SW480 (cell line): ENCODE data around the gene PDE1C.
A peak's percentile ranks its signal among the peaks of the same experiment; 100 is the strongest.
"Not testable (repeated sequence)": the region's sequence is repeated elsewhere in the genome, so short reads cannot be mapped to it uniquely, and the experiment has no call there.

ENCODE experiments used
- DNase-seq: peaks from one replicate; pipeline ENCODE4 v3.0.0-alpha.2; 2016; ENCODE audit warnings: low spot score

The PDE1C gene

DNA sequence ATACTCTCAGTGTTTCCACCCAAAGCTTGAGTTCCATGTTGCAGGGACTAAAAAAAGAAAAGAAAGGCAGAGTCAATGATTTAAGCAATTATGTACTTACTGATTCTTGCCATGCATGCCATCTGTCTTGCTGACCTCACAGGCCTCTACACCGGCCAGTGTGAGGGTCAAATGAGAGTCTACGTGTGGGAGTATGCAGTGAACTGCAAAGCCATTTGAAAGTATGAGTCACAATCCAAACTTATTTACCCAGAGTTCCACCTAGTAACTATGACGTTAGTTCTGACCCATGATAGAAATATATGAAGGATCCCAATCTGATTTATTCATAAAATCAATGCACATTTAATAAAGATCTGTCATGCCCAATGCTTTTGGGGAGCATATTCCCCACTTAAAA, 26.5 kb downstream of the PDE1C start:
- peak; percentile 22 for DNase-seq

GRCh38 chr7:32042900-32043299, 27.3 kb downstream of the PDE1C start:
- no peak for DNase-seq

DNA sequence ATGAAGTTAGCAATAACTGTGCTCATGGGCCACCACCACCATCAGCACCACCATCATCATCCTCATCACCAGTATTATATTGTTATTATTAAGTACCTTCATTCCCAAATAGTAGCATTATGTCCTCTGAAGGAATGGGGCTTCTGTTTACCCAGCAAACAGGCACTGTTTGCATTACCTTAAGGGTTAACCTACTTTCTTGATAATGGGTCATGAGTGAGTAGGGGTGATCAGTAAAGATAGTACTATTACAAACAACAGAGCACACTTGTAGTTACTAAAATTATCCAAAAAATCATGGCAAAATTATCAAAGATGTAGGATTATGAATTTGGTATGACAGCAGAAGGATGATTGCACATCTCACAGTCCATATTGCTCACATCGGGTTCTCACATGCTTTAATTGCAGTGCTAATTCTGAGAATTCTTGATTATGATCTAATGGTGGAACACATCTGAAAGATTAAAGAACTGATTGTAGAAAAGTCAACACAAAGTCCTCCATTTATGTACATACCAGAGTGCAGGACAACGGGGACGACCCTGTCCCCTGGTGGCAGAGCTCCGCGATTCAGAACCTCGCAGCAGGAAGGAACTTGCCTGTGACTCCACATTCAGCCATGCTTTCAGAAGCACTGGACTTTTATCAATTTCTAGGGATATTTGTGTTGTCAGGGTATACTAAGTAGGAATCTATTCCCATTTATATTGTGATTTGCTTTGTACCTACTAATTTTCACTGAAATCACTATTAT, 31.0 kb downstream of the PDE1C start:
- DNase-seq, result no peak

DNA sequence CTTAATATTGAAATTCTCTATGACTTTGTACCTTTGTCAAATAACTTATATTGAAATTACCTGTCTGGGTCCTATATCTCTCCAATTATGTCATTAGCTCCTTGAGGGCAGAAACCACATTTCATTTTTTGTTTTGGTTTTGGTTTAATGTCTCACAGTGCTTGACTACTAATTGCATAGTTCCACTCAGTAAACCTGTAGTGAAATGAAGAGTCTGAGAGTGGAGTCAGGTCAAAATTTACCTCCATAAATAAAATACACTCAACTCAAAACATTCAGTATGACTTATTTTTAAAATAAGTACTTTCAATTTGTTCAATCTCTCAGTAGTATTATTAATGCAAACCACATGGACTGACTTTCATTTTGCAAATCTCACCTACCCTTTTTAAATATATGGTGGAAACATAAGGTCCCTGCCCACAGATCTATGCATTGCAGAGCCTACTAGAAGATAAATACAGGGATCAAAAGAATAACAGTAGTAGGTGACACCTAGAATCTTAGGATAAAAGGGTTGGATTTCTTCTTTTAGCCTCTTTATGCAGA, 32.5 kb downstream of the PDE1C start:
- no peak for DNase-seq

DNA sequence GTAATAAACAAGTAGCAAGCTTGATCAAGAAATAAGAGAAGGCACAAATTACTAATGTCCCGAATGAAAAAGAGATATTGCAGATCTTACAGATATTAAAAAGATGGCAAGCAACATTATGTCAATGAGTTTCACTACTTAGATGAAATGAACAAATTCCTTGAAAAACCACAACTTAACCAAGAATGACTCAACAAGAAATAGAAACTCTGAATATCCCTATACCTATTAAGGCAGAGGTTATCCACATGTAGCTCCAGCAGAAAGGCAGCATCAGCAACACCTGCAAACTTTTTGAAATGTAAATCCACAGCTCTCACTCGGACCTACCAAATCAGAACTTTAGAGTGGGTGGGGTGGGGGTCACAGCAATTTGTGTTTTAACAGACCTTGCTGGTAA, 33.6 kb downstream of the PDE1C start:
- peak; percentile 12 for DNase-seq

- DNase-seq, result no peak
These were observed 36.2 kb downstream of the PDE1C start for GRCh38 chr7:32034052-32034451.

DNA sequence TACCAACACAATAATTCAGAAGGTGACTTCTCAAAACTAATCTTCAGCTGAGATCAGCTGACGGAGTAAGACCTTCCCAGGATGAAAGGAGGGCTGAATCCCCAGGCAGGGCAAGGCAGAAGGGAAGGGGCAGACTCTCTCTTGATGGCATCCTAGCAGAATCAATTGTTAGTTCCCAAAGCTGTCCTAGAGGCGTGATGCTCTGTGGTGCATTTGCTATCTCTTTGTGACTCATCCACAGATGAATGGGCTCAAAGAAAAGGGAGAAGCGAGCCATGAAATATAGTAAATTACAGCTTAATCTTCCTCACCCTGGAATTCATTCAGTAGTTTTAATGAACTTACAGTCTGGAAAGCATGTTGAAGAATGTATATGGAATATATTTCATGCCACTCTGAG, 37.2 kb downstream of the PDE1C start:
- DNase-seq, result no peak

DNA sequence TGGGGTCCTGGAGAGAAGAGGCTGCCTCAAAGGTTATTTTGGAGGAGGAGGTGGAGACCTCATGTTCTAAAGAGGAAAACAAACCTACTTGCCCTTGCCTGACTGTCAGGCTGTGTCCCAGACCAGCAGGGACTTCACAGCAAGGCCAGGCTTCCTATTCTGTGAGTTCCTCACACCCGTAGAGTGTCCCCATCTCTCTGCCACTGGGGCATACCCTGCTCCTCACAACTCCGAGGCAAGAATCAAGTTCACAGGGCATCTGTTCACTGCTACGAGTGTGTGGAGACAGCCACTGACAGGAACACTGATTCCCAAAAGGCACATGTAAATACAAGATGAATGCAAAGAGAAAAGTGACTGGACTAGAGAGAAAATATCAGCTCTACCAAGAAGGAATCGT, 38.0 kb downstream of the PDE1C start:
- no peak for DNase-seq

- DNase-seq, result no peak
These were observed 39.1 kb downstream of the PDE1C start for GRCh38 chr7:32030904-32031692.

DNA sequence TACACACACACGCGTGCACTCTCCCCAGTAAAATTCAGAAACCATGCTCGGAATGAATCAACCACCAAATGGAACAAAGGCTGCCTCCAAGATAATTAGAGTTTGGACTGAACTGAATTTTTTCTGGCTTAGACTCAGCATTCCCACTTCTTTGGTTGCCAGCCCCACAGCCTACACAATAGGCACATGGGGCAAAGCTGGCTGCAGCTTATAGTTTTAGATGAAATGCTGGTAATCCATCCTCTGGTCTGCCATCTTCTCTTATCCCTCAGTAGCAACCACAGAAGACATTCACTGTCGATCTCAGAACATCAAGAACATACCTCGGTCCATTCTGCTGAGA, 44.2 kb downstream of the PDE1C start:
- DNase-seq, result no peak

GRCh38 chr7:32025381-32026082, 44.7 kb downstream of the PDE1C start:
- DNase-seq, result no peak

DNA sequence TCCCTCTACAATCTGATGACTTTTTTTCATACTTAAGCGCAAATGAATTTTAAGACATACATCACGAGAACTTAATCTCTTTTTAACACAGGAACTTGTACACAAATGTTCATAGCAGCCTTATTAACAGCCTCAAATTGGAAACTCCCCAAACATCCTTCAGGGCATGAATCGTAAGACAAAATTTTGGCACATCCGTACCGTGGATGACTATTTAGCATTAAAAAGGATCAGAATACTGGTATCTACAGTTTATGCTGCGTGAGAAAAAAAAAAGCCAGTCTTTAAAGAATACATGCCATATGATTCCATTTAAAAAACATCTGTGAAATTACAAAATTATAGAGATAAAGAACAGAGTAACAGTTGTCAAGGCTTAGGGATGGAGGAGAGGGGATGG, 46.8 kb downstream of the PDE1C start:
- DNase-seq, result no peak

DNA sequence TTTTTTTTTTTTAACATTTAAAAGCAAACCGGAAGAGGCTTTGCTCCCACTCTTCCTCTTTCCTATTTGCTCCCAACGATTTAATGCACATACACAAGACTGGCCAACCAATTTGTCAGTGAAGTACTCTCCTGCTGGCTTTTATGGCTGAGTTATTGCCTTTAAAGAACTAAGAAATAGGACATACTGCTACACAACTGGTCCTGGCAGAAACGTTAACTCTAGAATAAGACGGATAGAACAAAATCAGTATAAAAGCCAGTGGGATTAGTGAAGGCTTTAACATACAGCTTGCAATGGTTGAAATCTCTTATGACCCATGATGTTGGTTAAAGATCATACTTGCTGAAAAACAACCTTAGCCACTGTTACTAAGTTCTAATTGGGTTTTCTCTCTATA, 47.2 kb downstream of the PDE1C start:
- DNase-seq, result no peak

DNA sequence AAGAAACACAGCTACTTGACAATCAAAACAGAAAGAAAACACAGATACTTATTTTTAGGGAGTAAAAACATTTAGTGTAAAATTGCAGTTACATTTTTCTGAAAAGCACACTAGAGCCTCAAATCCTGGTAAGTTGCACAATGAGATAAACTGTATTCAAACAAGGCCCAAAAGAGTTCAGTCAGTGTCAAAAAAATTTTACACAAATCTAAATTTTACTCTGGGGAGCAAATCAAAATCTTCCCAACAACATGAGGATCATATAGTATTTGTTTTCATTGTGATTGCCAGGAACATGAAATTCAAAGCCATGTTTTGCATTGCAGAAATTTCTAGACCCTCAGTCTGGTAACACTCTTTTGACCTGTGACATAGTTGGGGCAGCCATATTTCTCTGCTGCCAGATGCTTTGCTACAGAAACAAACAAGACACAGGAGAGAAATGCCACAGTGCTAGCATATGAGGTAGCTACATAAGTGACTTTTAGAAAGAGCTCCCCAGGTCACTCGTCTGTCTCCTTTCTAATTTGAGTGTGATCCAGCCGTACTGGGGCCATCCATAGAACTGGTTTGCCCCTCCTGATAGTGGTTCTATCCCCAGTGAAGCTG, 49.6 kb downstream of the PDE1C start:
- DNase-seq, result no peak

- DNase-seq, result no peak
These were observed 51.2 kb downstream of the PDE1C start for GRCh38 chr7:32018845-32019578.

GRCh38 chr7:32015133-32015532, 55.1 kb downstream of the PDE1C start:
- DNase-seq, result no peak

GRCh38 chr7:32013471-32013870, 56.7 kb downstream of the PDE1C start:
- not testable (repeated sequence) for DNase-seq

DNA sequence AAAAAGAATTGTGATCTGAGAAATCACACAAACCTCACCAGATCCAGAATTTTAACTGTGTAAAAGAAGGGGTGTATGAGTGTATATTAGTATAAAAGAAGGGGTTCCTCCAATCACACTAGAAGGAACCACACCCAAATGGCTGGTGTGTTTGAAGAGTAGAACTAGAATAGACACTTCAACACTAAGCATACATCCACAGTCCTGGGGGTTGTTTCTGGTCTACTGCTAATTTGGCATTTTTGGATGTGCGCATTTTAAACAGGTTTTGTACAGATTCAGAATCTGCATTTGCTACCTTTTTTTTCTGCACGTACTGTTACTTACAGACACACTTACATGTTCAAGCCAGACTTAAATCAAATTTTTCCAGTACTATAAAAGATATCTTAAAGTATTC, 64.6 kb downstream of the PDE1C start:
- DNase-seq, result no peak

DNA sequence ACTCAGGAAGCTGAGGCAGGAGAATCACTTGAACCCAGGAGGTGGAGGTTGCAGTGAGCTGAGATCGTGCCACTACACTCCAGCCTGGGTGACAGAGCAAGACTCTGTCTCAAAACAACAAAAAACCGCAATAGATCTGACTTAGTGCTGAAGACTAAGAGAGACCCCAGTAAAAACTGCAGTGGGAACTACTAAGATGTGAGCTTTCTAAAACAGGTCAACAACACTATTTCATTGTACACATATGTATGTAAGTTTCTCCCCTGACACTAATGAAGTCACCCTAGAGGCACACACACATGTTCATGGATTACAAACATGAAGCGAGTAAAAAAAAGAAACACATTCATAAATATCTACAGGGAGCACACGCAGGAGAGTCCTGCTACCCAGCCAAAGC, 68.3 kb downstream of the PDE1C start:
- DNase-seq, result no peak

DNA sequence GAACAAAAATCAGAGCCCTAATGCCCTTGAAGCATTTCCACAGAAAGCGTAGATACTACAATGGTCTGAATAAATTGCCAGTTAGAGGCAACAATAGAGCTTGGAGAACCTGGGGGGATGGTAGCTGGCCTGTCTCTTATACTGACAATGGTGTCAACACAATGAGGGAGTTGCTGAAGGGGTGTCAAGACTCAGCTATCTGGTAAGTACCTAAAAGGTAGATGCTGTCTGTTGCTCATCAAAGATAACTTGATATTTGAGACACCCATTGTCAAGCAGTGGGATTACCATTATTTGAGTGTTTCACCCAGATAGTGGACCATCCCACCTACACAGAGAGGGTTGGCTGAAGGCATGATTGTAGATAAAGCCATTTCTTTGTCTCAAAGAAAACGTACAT, 72.8 kb downstream of the PDE1C start:
- DNase-seq, result no peak

DNA sequence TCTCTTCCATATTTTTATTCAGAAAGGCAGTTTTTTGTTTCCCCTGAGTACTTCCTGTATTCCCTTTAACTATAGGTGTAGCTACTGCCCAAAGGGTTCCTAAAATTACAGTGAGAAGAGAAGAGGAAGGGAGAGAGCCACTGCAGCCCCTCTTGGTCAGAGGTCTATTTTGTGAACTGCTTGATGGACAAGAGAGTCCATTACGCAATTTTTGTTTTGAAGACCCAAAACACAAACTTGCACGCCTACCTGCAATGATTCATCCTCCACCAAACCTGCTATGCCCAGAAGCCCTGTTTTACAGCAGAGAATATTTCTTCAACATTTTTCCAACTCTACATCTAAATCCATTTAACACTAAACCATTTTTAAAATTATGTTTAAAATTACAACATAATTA, 75.1 kb downstream of the PDE1C start:
- no peak for DNase-seq

- no peak for DNase-seq
These were observed 78.4 kb downstream of the PDE1C start for GRCh38 chr7:31991846-31992245.
